DMS 273 treated with DMSO at 0.1 percent for 48 hours (cell line): ENCODE results near the gene ENPEP.

Experiments
- DNase-seq: peaks from one replicate; lab custom pipeline; 2025; lab: John Stamatoyannopoulos, UW

Gene ENPEP

DNA sequence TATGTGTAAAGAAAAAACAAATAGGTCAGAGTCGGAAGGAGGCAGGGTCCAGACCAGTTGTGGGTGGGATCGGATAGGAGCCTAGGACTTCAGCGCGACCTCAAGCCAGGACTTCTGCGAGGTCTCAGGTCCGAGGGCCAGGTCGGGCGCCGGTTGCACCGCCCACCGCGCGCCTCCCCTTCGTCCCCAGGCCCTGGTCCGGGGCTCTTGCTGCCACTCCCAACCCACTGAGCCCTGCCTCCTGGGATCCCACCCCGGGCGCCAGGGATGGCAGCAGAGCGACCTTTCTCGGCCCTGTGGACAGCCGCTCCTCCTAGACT lies 134.6 kb downstream of the ENPEP start:
- no peak for DNase-seq

DNA sequence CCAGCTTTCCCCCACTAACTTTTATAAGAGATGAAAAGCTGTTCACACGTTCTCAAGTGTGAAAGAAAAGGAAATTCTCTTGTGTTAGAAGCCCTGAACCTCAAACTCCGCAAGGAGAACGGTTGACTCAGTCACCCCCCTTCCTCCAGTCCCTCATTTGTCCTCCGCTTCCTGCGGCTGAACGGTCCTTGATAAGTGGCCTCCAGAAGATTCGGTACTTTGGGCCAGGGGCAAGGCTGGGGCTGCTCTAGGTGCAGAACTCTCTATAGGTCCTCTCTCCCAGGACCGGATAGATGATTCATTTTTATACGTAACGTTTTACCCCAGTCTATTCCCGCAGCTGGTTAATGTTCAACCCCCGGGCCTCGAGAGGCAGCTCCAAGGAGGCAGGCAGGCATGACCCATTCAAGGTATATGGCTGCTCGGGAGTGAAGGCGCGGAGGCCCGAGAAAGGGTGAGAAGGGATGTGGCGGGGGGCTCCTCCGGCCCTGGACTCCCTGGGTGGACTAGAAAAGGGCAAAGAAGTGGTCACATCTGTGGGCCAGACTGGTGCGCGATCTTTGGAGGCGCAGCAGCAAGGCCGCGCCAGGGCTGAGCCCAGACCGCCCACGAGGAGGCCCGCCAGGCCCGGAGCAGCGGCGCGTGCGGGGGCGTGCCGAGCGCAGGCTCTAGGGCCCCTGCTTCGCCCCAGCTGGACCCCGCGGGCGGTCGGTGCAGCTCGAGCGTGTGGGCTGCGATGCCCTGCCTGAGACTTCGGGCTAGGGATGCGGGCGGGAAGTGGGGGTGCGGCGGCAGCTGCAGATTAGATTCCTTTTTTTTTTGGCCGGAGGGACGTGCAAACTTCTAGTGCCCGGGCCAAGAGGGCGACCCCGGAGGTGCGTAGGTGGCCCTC lies 135.2 kb downstream of the ENPEP start:
- no peak for DNase-seq

DNA sequence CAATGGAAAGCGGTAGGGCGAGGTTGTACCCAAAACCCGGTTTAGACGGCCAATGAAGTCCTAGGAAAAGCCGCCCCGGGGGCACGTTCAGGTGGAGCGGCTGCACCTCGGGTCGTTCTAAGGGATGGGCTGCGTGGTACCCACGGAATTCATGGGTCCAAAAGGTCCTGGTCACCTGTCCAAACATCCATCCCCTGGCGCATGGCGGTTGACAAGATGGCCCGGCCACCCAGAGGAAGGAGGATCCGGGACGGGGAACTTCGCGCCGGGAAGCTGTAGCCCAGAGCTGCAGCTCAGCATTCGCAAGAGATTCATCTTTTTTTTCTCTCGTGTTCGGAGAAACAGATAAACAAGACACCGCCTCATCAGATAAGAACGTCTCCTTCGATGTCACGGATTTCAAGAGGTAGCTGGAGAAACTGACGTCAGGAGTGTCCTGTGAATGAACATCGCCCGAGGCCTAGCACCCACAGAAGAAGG lies 136.1 kb downstream of the ENPEP start:
- DNase-seq = no peak

DNA sequence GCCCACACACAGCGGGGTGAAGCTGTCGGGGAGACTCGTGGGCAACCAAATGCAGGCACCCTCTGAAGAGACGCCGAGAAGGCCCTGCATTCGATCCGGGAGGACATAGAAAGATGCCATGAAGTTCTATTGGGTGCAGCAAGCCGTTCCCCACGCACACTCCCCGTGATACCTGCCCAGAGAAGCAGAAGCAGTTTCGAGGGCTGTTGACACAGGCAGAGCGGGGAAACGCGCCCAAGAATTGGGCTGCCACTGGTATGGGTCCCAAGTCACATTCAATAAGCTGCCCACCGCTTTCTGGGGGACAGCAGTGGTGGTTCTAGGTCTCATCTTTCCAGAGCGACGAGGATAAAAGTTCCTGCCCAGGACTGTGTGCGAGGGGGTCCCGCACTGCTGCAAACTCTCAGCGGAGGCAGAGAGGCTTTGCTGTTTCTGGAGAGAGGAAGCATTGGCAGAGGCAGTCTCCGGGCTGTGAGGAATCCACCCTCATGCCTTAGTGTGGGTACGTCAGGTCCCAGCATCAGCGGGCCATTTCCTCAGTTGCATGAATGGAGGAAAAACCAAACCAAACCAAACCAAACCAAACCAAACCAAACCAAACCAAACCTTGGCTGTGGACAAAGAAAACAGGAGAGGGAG lies 136.8 kb downstream of the ENPEP start:
- DNase-seq = no peak

DNA sequence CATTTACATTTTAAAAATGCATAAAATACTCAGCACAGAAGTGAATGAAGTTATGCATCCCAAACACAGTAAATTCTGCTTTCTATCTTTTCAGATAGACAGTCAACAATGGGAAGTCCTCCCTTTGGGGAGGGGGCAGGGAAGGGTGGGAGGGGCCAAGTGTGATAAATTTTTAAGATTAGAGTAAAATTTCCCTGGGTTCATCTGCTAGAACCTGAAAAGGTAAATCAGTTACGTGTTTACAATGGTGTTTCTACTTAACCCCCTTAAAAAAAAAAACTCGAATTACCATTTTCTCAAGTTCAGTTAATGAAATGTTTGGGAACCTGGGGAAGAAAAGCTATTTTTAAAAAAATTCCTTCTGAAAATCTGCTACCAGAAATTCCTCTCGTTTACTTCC lies 137.8 kb downstream of the ENPEP start:
- no peak for DNase-seq

DNA sequence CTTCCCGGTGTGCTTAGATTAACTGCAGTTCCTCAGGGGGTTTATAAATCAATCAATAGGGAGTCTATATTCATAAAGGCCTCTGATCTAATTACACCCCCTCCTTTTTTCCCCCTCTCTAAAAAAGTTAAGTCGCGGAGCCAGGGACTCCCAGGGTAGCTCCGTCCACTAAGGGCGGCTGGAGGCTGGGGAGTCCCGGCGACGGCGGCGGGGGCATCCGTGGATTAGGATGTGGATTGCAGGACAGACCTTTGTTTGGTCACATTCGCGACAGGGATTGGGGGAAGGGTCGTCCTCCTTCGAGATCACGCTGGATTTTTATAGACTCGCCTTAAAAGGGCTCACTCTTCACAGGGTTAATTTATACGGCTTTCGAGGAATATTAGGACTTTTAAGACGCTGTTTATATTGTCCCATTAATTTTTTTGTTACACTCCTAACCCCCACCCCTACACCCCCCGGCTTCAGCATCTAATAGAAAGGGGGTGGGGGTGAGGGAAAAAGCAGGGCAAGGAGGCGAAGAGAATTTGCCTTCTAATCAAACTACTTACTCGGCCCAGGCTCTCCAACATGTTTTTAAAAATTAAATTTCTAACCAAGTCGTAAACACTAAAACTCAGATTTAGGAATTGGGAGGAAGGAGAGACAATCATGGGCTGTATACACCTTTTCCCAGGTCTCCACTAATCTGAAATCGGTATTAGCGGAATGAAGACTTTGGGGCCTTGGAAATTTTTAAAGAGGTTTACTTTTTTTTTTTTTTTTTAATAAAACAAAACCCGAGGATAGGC lies 138.4 kb downstream of the ENPEP start:
- no peak for DNase-seq
